B cell (primary cell): ENCODE measurements around the gene KAT8. TPM values are rescaled to one million over a fixed set of nuclear protein-coding genes. Genes with fewer than 3 reads are reported as not detected.
A peak's percentile ranks its signal among the peaks of the same experiment; 100 is the strongest.
"Not testable (repeated sequence)": the region's sequence is repeated elsewhere in the genome, so short reads cannot be mapped to it uniquely, and the experiment has no call there.

Source experiments
- ATAC-seq: fragments of 200-7000 bp; cut with Tn5 transposase; one replicate; pipeline ENCODE4 v1.10.0; 2021; ENCODE audit warnings: low read depth, mild to moderate bottlenecking, moderate number of reproducible peaks, moderate library complexity
- CTCF ChIA-PET: fragments of 350-600 bp; sonication (Branson Sonifier 250); formaldehyde crosslinking; loops from one replicate; lab custom pipeline; 2021; ENCODE audit warnings: antibody characterized with exemption, inconsistent platforms; lab: Charles Lee
- POLR2A ChIA-PET: fragments of 350-600 bp; sonication (Branson Sonifier 250); formaldehyde crosslinking; loops from one replicate; lab custom pipeline; 2021; ENCODE audit warnings: antibody characterized with exemption; lab: Charles Lee
- DNase-seq: peaks from one replicate; pipeline ENCODE4 v3.0.0; 2013
- H2AFZ ChIP-seq: 2 replicates; pipeline ENCODE4 v1.6.1; 2012; ENCODE audit warnings: mild to moderate bottlenecking, low read depth, low read length; ENCODE audit not compliant: insufficient read depth, poor library complexity, severe bottlenecking
- H3K27ac ChIP-seq, 2 donors: 1 replicate in 1 of 2; 2 replicates in 1 of 2; pipeline ENCODE4 v1.5.1; 2012 to 2013; ENCODE audit warnings: low read length in 2 of 2, mild to moderate bottlenecking in 2 of 2, moderate library complexity in 1 of 2
- H3K27me3 ChIP-seq, 4 experiments: fragments of 200-600 bp in 1 of 4; sonication (generic) in 1 of 4; replicated peaks in 1 of 4; 1 replicate in 2 of 4; 2 replicates in 2 of 4; pipeline versions ENCODE4 v1.6.1 to v1.7.0; 2013 to 2016; ENCODE audit warnings: low read length in 3 of 4, mild to moderate bottlenecking in 2 of 4, mixed read lengths in 1 of 4, moderate library complexity in 1 of 4; ENCODE audit not compliant: insufficient read depth in 4 of 4, control insufficient read depth in 3 of 4; ENCODE audit errors: control extremely low read depth in 1 of 4
- H3K36me3 ChIP-seq, 2 experiments: replicated peaks in 1 of 2; 1 replicate in 1 of 2; 2 replicates in 1 of 2; pipeline versions ENCODE4 v1.6.1 to v1.7.1; 2013; ENCODE audit warnings: low read length in 1 of 2; ENCODE audit not compliant: insufficient read depth in 2 of 2, control insufficient read depth in 1 of 2; ENCODE audit errors: control extremely low read depth in 1 of 2, extremely low read depth in 1 of 2
- H3K4me1 ChIP-seq, 2 donors: fragments of 200-600 bp in 1 of 2; sonication (generic) in 1 of 2; 1 replicate in 1 of 2; 2 replicates in 1 of 2; pipeline versions ENCODE4 v1.5.1 to v1.6.1; 2013 to 2017; ENCODE audit warnings: low read length in 2 of 2; ENCODE audit not compliant: control insufficient read depth in 2 of 2, insufficient read depth in 2 of 2
- H3K4me2 ChIP-seq: replicated peaks from 2 replicates; pipeline ENCODE3; 2012; ENCODE audit warnings: mild to moderate bottlenecking, low read depth, low read length; ENCODE audit not compliant: poor library complexity, severe bottlenecking
- H3K4me3 ChIP-seq, 5 experiments: fragments of 200-600 bp in 1 of 5; sonication (generic) in 1 of 5; 1 replicate in 3 of 5; 2 replicates in 2 of 5; pipeline versions ENCODE4 v1.5.1 to v1.7.0; 2011 to 2016; ENCODE audit warnings: low read length in 4 of 5, mild to moderate bottlenecking in 4 of 5, low read depth in 2 of 5, control low read depth in 1 of 5, moderate library complexity in 1 of 5; ENCODE audit not compliant: insufficient read depth in 1 of 5; ENCODE audit errors: control extremely low read depth in 1 of 5, extremely low read depth in 1 of 5
- H3K79me2 ChIP-seq: fragments of 200-600 bp; sonication (generic); one replicate; pipeline ENCODE4 v1.6.0; 2016; ENCODE audit warnings: low read length; ENCODE audit not compliant: control insufficient read depth, insufficient read depth
- H3K9ac ChIP-seq: fragments of 200-600 bp; sonication (generic); 2 replicates; pipeline ENCODE4 v1.6.1; 2017; ENCODE audit warnings: mild to moderate bottlenecking, low read length, moderate library complexity
- H3K9me3 ChIP-seq, 3 donors: one replicate each; pipeline versions ENCODE4 v1.6.1 to v1.7.1; 2013; ENCODE audit warnings: low read length in 2 of 3; ENCODE audit not compliant: control insufficient read depth in 2 of 3, insufficient read depth in 1 of 3; ENCODE audit errors: control extremely low read depth in 1 of 3
- H4K20me1 ChIP-seq: 2 replicates; pipeline ENCODE4 v1.6.0; 2012; ENCODE audit warnings: mild to moderate bottlenecking, low read length; ENCODE audit not compliant: insufficient read depth, control insufficient read depth, poor library complexity, severe bottlenecking
- H3K27ac Mint-ChIP-seq: one replicate; pipeline ENCODE4 v1.8.0; 2021; ENCODE audit warnings: mixed read lengths
- H3K27me3 Mint-ChIP-seq: one replicate; pipeline ENCODE4 v1.8.0; 2021; ENCODE audit warnings: mixed read lengths
- H3K4me1 Mint-ChIP-seq: one replicate; pipeline ENCODE4 v1.8.0; 2021; ENCODE audit warnings: mixed read lengths
- H3K4me3 Mint-ChIP-seq: one replicate; pipeline ENCODE4 v1.8.0; 2021; ENCODE audit warnings: mixed read lengths
- H3K9me3 Mint-ChIP-seq: one replicate; pipeline ENCODE4 v1.8.0; 2022; ENCODE audit warnings: mixed read lengths; ENCODE audit not compliant: insufficient read depth
- CTCF ChIP-seq: fragments of 200-600 bp; IDR thresholded peaks from one replicate; pipeline ENCODE4 v1.8.0; 2022; ENCODE audit warnings: antibody characterized with exemption, mild to moderate bottlenecking
- EZH2 ChIP-seq: IDR thresholded peaks from 2 replicates; pipeline ENCODE4 v1.6.1; 2012; ENCODE audit warnings: borderline replicate concordance, low read depth, mild to moderate bottlenecking, moderate library complexity, low read length; ENCODE audit not compliant: insufficient read depth, poor library complexity, severe bottlenecking
- WGBS: methylation state at CpG from one replicate; pipeline ENCODE4 v1.1.5; 2013; ENCODE audit warnings: missing lambda C conversion rate; ENCODE audit not compliant: insufficient coverage; 5-methylcytosine and 5-hydroxymethylcytosine counted together
- intact Hi-C: fragments of 100-400 bp; cut with micrococcal nuclease; formaldehyde crosslinking; loops from one replicate; pipeline ENCODE4 v1.10.0; 2022
- polyA plus RNA-seq: library from polyadenylated mRNA; depleted of rRNA; stranded (reverse); fragments of >200 nt; gene quantifications from 2 replicates; pipeline ENCODE4 v1.2.3, GENCODE V29; 2012
- total RNA-seq, 2 donors: library from RNA; stranded (reverse); fragments of 120-200 nt in 1 of 2; gene quantifications; 1 replicate in 1 of 2; 2 replicates in 1 of 2; pipeline versions ENCODE4 v1.2.3 to v1.2.4, GENCODE V29; 2013 to 2022

The KAT8 gene
- total and polyA plus RNA-seq, 2 donors (not counting 1 experiment from before 2014, with no cell fraction given), result 100.0 to 102 TPM

- H3K4me2 ChIP-seq, H3K27me3 ChIP-seq, H3K4me1 ChIP-seq, H3K4me3 Mint-ChIP-seq, H3K4me3 ChIP-seq, ATAC-seq, H3K36me3 ChIP-seq, H3K27me3 Mint-ChIP-seq, H3K4me1 Mint-ChIP-seq, H3K27ac Mint-ChIP-seq, H3K27ac ChIP-seq, H3K9ac ChIP-seq, H3K9me3 ChIP-seq, DNase-seq, CTCF ChIA-PET, H4K20me1 ChIP-seq, H3K9me3 Mint-ChIP-seq, intact Hi-C loops, H3K79me2 ChIP-seq, H2AFZ ChIP-seq: not testable (repeated sequence)
- POLR2A ChIA-PET, result interaction anchor here (1.2 kb wide), 1 partner anchor 10 kb away, joined by 3 read pairs; no protein-coding TSS in a partner anchor
- WGBS, result 94% methylated on average over 14 of the region's 20 CpGs
Observed at GRCh38 chr16:31136822-31137499, 19.5 kb downstream of the KAT8 start.

- no peak for TF ChIP-seq EZH2
- no peak for TF ChIP-seq CTCF
- Histone ChIP-seq H3K4me3 (no peak overlapping the region), H4K20me1 (no peaks in the 10 kb centered on the region), H3K4me1 (peaks cover 6 to 13% of the 10 kb centered on the region in 2 donors), H3K4me2 (no peak overlapping the region), H3K36me3 (no peaks in the 10 kb centered on the region), H3K9me3 (no peaks in the 10 kb centered on the region), H2AFZ (no peak overlapping the region), H3K79me2 (no peaks in the 10 kb centered on the region), H3K27ac (no peak overlapping the region), H3K9ac (no peak overlapping the region), H3K27me3 (no peaks in the 10 kb centered on the region)
- ATAC-seq, result no peak
- H3K9me3 Mint-ChIP-seq, result no peaks in the 10 kb centered on the region
- ChIA-PET CTCF (interaction anchor here (0.9 kb wide), 1 partner anchor 21 kb away, joined by 4 read pairs; the partner anchor contains the start of gene KAT8), POLR2A (interaction anchor here (0.8 kb wide), 1 partner anchor 21 kb away, joined by 10 read pairs; no protein-coding TSS in a partner anchor)
- no peaks in the 10 kb centered on the region for H3K27me3 Mint-ChIP-seq
- DNase-seq, result no peak
- no peak overlapping the region for H3K4me3 Mint-ChIP-seq
- 94% methylated on average over 21 of the region's 27 CpGs for whole genome bisulfite sequencing
- intact Hi-C loops, result no loop called here
- H3K27ac Mint-ChIP-seq, result no peak overlapping the region
- H3K4me1 Mint-ChIP-seq, result peaks cover 9% of the 10 kb centered on the region
Observed at GRCh38 chr16:31138621-31139578, 21.4 kb downstream of the KAT8 start.

DNA sequence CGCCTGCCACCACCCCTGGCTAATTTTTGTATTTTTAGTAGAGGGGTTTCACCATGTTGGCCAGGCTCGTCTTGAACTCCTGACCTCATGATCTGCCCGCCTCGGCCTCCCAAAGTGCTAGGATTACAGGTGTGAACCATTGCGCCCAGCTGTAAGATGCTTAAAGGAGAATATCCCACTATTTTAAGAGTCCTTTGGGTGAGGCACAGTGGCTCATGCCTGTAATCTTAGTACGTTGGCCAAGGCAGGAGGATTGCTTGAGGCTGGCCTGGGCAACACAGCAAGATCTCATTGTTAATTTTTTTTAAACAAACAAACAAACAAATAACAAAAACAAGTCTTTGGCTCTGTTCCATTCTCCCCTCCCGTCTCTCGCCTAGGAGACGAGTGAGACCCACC lies 23.6 kb downstream of the KAT8 start:
- intact Hi-C loops, H3K79me2 ChIP-seq: not testable (repeated sequence)
- H3K4me1 ChIP-seq, result peaks cover 6 to 13% of the 10 kb centered on the region in 2 donors

More for the DNA sequence above, 23.6 kb downstream of the KAT8 start:
- not testable (repeated sequence) for H3K36me3 ChIP-seq, H4K20me1 ChIP-seq, DNase-seq, ATAC-seq, H3K4me2 ChIP-seq, H3K27me3 Mint-ChIP-seq, H3K9me3 ChIP-seq, H2AFZ ChIP-seq, H3K9ac ChIP-seq, H3K4me1 Mint-ChIP-seq, H3K4me3 ChIP-seq, H3K9me3 Mint-ChIP-seq, H3K27me3 ChIP-seq, H3K27ac ChIP-seq, H3K4me3 Mint-ChIP-seq
- CTCF ChIA-PET, result interaction anchor here (1.8 to 5.9 kb wide), 2 partner anchors 18 to 46 kb away, joined by 11 to 34 read pairs; partner anchors contain the start of gene VKORC1
- H3K27ac Mint-ChIP-seq, result peak overlapping the region; percentile 50
- POLR2A ChIA-PET, result interaction anchor here (2.7 kb wide), 1 partner anchor 39 kb away, joined by 44 read pairs; the partner anchor contains the start of gene FUS
- 100% methylated on average over 5 of the region's 9 CpGs for WGBS
